Activated CD8-positive, alpha-beta memory T cell treated with anti-CD3 and anti-CD28 coated beads, Interleukin-2, amount 50 U/mL, for 24 hours (primary cell): ENCODE measurements around the gene WDPCP.
"Not testable (repeated sequence)": the region's sequence is repeated elsewhere in the genome, so short reads cannot be mapped to it uniquely, and the experiment has no call there.

ENCODE experiments used
- DNase-seq: peaks from one replicate; pipeline ENCODE4 v3.0.0-alpha.2; 2020; ENCODE audit errors: extremely low read depth

Gene WDPCP

DNA sequence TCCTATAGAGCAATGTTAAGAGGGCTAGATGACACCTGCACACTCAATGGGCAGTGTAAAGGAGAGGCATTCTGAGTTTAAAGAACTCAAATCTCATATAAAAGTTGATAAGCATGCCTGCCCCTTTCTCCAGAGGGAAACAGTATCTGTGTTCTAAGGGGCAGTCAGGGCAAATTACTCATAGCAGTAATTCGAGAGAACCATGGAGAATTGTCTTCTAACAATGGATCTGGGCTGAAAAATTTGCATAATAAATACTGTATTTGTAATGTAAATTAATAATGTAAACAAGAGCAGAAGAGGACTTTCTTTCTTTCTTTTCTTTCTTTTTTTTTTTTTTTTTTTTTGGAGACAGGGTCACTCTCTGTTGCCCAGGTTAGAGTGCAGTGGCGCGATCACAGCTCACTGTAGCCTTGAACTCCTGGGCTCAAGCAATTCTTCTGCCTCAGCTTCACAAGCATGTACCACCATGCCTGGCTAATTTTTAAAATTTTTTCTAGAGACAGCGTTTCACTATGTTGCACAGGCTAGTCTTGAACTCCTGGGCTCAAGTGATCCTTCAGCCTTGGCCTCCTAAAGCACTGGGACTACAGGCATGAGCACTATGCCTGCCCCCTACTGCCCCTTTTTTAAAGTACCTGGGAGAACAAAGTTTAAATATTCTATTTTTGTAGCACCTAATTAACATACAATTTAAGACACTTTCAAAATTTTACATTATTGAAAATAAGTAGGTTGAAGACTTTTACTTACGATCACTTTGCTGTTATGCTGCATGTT, 467.0 kb downstream of the WDPCP start:
- no peak for DNase-seq

GRCh38 chr2:63118821-63119220, 469.5 kb downstream of the WDPCP start:
- no peak for DNase-seq

GRCh38 chr2:63104482-63104881, 483.8 kb downstream of the WDPCP start:
- DNase-seq: no peak

GRCh38 chr2:63101954-63102353, 486.3 kb downstream of the WDPCP start:
- DNase-seq: no peak

- DNase-seq: no peak
Measured at GRCh38 chr2:63099032-63099431, 489.2 kb downstream of the WDPCP start.

GRCh38 chr2:63096491-63096890, 491.8 kb downstream of the WDPCP start:
- no peak for DNase-seq

GRCh38 chr2:63093502-63093901, 494.8 kb downstream of the WDPCP start:
- no peak for DNase-seq

DNA sequence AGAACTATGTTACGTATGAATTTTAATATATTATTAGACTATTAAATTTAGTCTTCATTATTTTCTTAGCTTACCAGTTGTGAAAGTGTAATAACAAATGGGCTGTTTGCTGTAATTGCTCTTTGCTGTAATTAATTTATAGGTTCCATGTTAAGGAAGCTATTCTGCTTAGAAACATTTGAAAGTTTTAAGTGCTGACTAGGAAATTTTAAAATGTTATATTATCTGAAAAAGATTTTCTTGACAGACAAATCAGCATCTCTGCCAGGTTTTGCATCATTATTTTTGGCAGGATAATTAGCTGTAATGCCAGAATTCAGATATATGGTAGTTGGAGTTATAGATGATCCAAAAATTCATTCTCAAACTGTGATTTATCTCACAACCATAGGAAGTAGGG, 495.4 kb downstream of the WDPCP start:
- no peak for DNase-seq

GRCh38 chr2:63092401-63092800, 495.9 kb downstream of the WDPCP start:
- DNase-seq: no peak

DNA sequence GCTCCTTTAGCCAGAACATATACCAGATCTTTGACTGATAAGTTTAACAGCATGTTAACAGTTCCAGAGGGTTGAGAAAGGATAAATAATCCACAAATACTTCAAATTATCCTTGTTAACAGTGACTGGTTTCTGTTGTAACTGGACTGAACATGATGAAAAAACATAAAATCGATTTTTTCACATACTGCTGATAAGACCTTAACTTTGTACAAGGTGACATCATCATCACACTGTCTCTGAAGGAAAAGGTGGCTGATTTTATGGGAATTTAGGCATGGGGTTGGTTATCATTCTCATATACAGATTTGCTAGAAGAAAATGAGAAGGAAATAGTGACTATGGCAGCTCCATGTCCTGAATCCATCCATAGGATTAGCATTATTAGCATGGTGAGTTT, 501.6 kb downstream of the WDPCP start:
- no peak for DNase-seq

DNA sequence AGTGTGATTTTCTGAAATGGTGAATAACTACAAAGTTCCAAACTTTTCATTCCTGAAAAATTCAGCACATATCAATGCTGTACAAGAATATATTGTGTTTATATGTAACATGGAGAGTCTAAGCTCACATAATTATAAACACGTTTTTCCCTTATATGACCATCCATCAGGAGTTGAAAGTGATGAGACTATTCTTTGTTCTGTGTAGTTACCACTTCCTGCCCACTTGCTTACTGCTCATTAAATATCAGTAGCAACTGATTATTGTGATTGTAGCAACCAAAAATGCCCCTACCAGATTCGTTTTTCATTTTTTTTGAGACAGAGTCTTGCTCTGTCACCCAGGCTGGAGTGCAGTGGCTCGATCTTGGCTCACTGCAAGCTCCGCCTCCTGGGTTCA, 506.9 kb downstream of the WDPCP start:
- no peak for DNase-seq

GRCh38 chr2:63078852-63079606, 509.2 kb downstream of the WDPCP start:
- DNase-seq: no peak

DNA sequence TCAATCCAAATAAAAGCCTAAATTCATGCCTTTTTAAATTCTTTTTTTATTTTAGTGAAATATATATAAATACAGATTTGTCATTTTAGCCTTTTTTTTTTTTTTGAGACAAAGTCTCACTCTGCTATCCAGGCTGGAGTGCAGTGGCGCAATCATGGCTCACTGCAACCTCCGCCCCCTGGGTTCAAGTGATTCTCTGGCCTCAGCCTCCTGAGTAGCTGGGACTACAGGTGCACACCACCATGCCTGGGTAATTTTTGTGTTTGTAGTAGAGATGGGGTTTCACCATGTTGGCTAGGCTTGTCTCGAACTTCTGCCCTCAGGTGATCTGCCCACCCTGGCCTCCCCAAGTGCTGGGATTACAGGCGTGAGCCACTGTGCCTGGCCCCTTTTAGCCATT, 513.9 kb downstream of the WDPCP start:
- not testable (repeated sequence) for DNase-seq

GRCh38 chr2:63073994-63074393, 514.3 kb downstream of the WDPCP start:
- DNase-seq: no peak

DNA sequence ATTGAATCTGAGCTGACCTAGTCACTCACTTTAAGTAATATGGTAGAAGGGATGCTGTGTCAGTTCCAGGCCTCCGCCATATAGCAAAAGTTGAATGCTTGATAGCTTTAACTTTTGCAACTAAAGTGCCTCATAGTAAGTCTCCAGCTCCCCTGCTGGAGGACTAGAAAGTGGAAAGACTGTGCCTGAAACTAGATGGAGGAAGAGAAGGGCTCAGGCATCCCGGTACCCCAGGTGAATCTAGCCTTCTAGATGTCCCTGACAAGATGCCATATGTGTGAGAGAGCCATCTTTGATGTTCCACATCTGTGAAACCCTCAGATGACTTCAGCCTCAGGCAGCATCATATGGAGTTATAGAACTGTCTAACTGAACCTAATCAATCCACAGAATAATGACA, 516.6 kb downstream of the WDPCP start:
- DNase-seq: no peak
